ENCODE measurements around the gene UGGT1.

GRCh38 chr2:128234613-128235012 lies 143.6 kb downstream of the UGGT1 start:
- TF ChIP-seq CTCF (conservative IDR thresholded peaks at IDR 0.05; ENCODE audit: low read depth, low read length) (no peak), EZH2 (IDR thresholded peaks at IDR 0.05; ENCODE audit: borderline replicate concordance, low read depth, low read length, poor library complexity, severe bottlenecking) (no peak)
